Lung (tissue), 12 donors: Measurements from ENCODE around the gene LONP1. TPM values are rescaled to one million over a fixed set of nuclear protein-coding genes. Genes with fewer than 3 reads are reported as not detected.

ENCODE experiments used
- ATAC-seq: fragments of 200-7000 bp; cut with Tn5 transposase; one replicate; pipeline ENCODE4 v1.9.1; 2020; ENCODE audit warnings: moderate number of reproducible peaks; ENCODE audit not compliant: insufficient read depth, low FRiP score
- DNase-seq, 3 donors: peaks; one replicate each; pipeline ENCODE4 v3.0.0-alpha.2; 2013 to 2017
- H3K27ac ChIP-seq, 2 donors: one replicate each; pipeline ENCODE4 v1.5.1; 2013; ENCODE audit warnings: mild to moderate bottlenecking in 2 of 2, moderate library complexity in 2 of 2, control low read depth in 1 of 2, inconsistent platforms in 1 of 2, low read depth in 1 of 2, low read length in 1 of 2
- H3K27me3 ChIP-seq, 3 donors: one replicate each; pipeline ENCODE4 v1.5.1; 2013; ENCODE audit warnings: low read length in 2 of 3; ENCODE audit not compliant: control insufficient read depth in 3 of 3, insufficient read depth in 3 of 3
- H3K36me3 ChIP-seq, 4 donors: one replicate each; pipeline ENCODE4 v1.5.1; 2013; ENCODE audit warnings: low read length in 4 of 4, mild to moderate bottlenecking in 1 of 4, moderate library complexity in 1 of 4; ENCODE audit not compliant: control insufficient read depth in 4 of 4, insufficient read depth in 4 of 4
- H3K4me1 ChIP-seq, 5 donors: one replicate each; pipeline ENCODE4 v1.5.1; 2013; ENCODE audit warnings: low read length in 5 of 5, mild to moderate bottlenecking in 2 of 5, moderate library complexity in 1 of 5; ENCODE audit not compliant: control insufficient read depth in 5 of 5, insufficient read depth in 5 of 5
- H3K4me3 ChIP-seq: one replicate; pipeline ENCODE4 v1.5.1; 2013; ENCODE audit warnings: mild to moderate bottlenecking, control low read depth, moderate library complexity
- H3K9ac ChIP-seq, 2 donors: one replicate each; pipeline ENCODE4 v1.5.1; 2013; ENCODE audit warnings: low read length in 2 of 2, control low read depth in 1 of 2; ENCODE audit not compliant: insufficient read depth in 1 of 2
- H3K9me3 ChIP-seq, 4 donors: one replicate each; pipeline ENCODE4 v1.5.1; 2013; ENCODE audit warnings: low read length in 3 of 4, mild to moderate bottlenecking in 1 of 4, moderate library complexity in 1 of 4; ENCODE audit not compliant: control insufficient read depth in 4 of 4, insufficient read depth in 3 of 4
- WGBS, 2 donors: extraction: QIAGEN DNeasy Blood & Tissue Kit; methylation state at CpG; one replicate each; pipeline ENCODE4 v1.1.7; 2013; 5-methylcytosine and 5-hydroxymethylcytosine counted together
- polyA plus RNA-seq, 2 donors: library from polyadenylated mRNA; stranded (reverse); fragments of 200-250 nt; gene quantifications; one replicate each; pipeline ENCODE4 v1.2.1, GENCODE V29; 2013
- total RNA-seq, 2 donors: library from RNA; depleted of rRNA in 1 of 2; stranded (reverse); fragments of >200 nt in 1 of 2; gene quantifications; one replicate each; pipeline ENCODE4 v1.2.1, GENCODE V29; 2014 to 2021
- TF ChIP-seq, protein P1 (sequence below): IDR thresholded peaks from 2 replicates; pipeline ENCODE4 v1.5.1; 2012; ENCODE audit warnings: mild to moderate bottlenecking; ENCODE audit errors: control extremely low read depth, extremely low read depth
- donor health status: control.
- donor health status: control.
- donor health status: Bipolar disorder and iron deficiency.
- donor health status: healthy.
- donor health status: DM: yes; HTN: yes; CAD: no.

LONP1 gene
- total and polyA plus RNA-seq, 4 donors, result 41.0 to 89.6 (median 69.0) TPM

- Histone ChIP-seq H3K36me3 (peaks cover 28 to 49% (median 38%) of the 10 kb centered on the region in 4 donors), H3K4me1 (peaks cover 0 to 4% (median 0%) of the 10 kb centered on the region in 5 donors), H3K27ac (no peak overlapping the region), H3K9ac (no peak overlapping the region), H3K9me3 (no peaks in the 10 kb centered on the region), H3K27me3 (no peaks in the 10 kb centered on the region), H3K4me3 (no peak overlapping the region)
- 88 to 89% methylated on average over 2 of the region's 2 CpGs for WGBS, 2 donors
- DNase-seq, result no peak
- TF ChIP-seq, protein P1, sequence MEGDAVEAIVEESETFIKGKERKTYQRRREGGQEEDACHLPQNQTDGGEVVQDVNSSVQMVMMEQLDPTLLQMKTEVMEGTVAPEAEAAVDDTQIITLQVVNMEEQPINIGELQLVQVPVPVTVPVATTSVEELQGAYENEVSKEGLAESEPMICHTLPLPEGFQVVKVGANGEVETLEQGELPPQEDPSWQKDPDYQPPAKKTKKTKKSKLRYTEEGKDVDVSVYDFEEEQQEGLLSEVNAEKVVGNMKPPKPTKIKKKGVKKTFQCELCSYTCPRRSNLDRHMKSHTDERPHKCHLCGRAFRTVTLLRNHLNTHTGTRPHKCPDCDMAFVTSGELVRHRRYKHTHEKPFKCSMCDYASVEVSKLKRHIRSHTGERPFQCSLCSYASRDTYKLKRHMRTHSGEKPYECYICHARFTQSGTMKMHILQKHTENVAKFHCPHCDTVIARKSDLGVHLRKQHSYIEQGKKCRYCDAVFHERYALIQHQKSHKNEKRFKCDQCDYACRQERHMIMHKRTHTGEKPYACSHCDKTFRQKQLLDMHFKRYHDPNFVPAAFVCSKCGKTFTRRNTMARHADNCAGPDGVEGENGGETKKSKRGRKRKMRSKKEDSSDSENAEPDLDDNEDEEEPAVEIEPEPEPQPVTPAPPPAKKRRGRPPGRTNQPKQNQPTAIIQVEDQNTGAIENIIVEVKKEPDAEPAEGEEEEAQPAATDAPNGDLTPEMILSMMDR, result no peak
- ATAC-seq, result no peak
Observed at GRCh38 chr19:5642204-5642603, 77.7 kb downstream of the LONP1 start.

Other genes starting within 250 kb of the LONP1 start
- 1 to 10 TPM; 1.8 to 2.0 TPM for gene TINCR, start 152.2 kb downstream of the LONP1 start, total RNA-seq
- 1 to 10 TPM; 1.0 to 2.0 TPM for gene TINCR, start 152.2 kb downstream of the LONP1 start, polyA plus RNA-seq
- gene SAFB2, start 97.4 kb downstream of the LONP1 start, total RNA-seq, result 10 to 100 TPM; 85.0 to 88.6 TPM
- gene SAFB2, start 97.4 kb downstream of the LONP1 start, polyA plus RNA-seq, result 10 to 100 TPM; 39.7 to 51.9 TPM
- gene SAFB, start 97.1 kb downstream of the LONP1 start, total RNA-seq, result 100 to 1,000 TPM in 1 of 2 donors, 10 to 100 TPM in 1; 88.2 to 130 TPM
- gene SAFB, start 97.1 kb downstream of the LONP1 start, polyA plus RNA-seq, result 10 to 100 TPM; 59.5 to 67.2 TPM
- gene MICOS13, start 39.6 kb downstream of the LONP1 start, total RNA-seq, result 10 to 100 TPM; 26.6 to 78.2 TPM
- gene MICOS13, start 39.6 kb downstream of the LONP1 start, polyA plus RNA-seq, result 100 to 1,000 TPM in 1 of 2 donors, 10 to 100 TPM in 1; 77.1 to 184 TPM
- gene HSD11B1L, start 39.1 kb downstream of the LONP1 start, total RNA-seq, result 10 to 100 TPM in 1 of 2 donors, 1 to 10 TPM in 1; 8.2 to 10.3 TPM
- gene HSD11B1L, start 39.1 kb downstream of the LONP1 start, polyA plus RNA-seq, result 10 to 100 TPM in 1 of 2 donors, 1 to 10 TPM in 1; 7.5 to 12.2 TPM
- gene RPL36, start 29.9 kb downstream of the LONP1 start, total RNA-seq, result 100 to 1,000 TPM; 309 to 612 TPM
- gene RPL36, start 29.9 kb downstream of the LONP1 start, polyA plus RNA-seq, result 1,000 to 10,000 TPM in 1 of 2 donors, 100 to 1,000 TPM in 1; 793 to 1,934 TPM
- gene CATSPERD, start 491 bp upstream of the LONP1 start, total RNA-seq, result 10 to 100 TPM in 1 of 2 donors, 1 to 10 TPM in 1; 8.2 to 10.0 TPM
- 10 to 100 TPM in 1 of 2 donors, 1 to 10 TPM in 1; 8.4 to 11.3 TPM for gene CATSPERD, start 491 bp upstream of the LONP1 start, polyA plus RNA-seq
- gene PRR22, start 64.6 kb upstream of the LONP1 start, total RNA-seq, result 1 to 10 TPM in 1 of 2 donors, under 1 TPM in 1; 0.20 to 6.1 TPM
- 1 to 10 TPM; 2.6 to 6.8 TPM for gene PRR22, start 64.6 kb upstream of the LONP1 start, polyA plus RNA-seq
- 10 to 100 TPM; 18.5 to 47.0 TPM for gene DUS3L, start 71.0 kb upstream of the LONP1 start, total RNA-seq
- gene DUS3L, start 71.0 kb upstream of the LONP1 start, polyA plus RNA-seq, result 10 to 100 TPM; 32.7 to 40.8 TPM
- gene NRTN, start 84.9 kb upstream of the LONP1 start, total RNA-seq, result 1 to 10 TPM in 1 of 2 donors, under 1 TPM in 1; 0.23 to 3.3 TPM
- 1 to 10 TPM; 1.2 to 1.7 TPM for gene NRTN, start 84.9 kb upstream of the LONP1 start, polyA plus RNA-seq
- 1 to 10 TPM in 1 of 2 donors, not detected in 1; 1.9 TPM for gene FUT6, start 119.6 kb upstream of the LONP1 start, total RNA-seq
- 1 to 10 TPM in 1 of 2 donors, under 1 TPM in 1; 0.67 to 2.6 TPM for gene FUT6, start 119.6 kb upstream of the LONP1 start, polyA plus RNA-seq
- 10 to 100 TPM in 1 of 2 donors, 1 to 10 TPM in 1; 1.5 to 31.4 TPM for gene FUT3, start 131.3 kb upstream of the LONP1 start, total RNA-seq
- 10 to 100 TPM; 11.3 to 25.1 TPM for gene FUT3, start 131.3 kb upstream of the LONP1 start, polyA plus RNA-seq
- not detected for gene FUT5, start 150.4 kb upstream of the LONP1 start, total RNA-seq
- not detected for gene FUT5, start 150.4 kb upstream of the LONP1 start, polyA plus RNA-seq
- 100 to 1,000 TPM in 1 of 2 donors, 10 to 100 TPM in 1; 52.5 to 219 TPM for gene NDUFA11, start 183.6 kb upstream of the LONP1 start, total RNA-seq
- 100 to 1,000 TPM; 337 to 344 TPM for gene NDUFA11, start 183.6 kb upstream of the LONP1 start, polyA plus RNA-seq
- gene VMAC, start 184.7 kb upstream of the LONP1 start, total RNA-seq, result 1 to 10 TPM; 6.3 to 7.2 TPM
- 1 to 10 TPM; 3.3 to 5.0 TPM for gene VMAC, start 184.7 kb upstream of the LONP1 start, polyA plus RNA-seq
- gene CAPS, start 194.1 kb upstream of the LONP1 start, total RNA-seq, result 100 to 1,000 TPM; 333 to 360 TPM
- 100 to 1,000 TPM in 1 of 2 donors, 10 to 100 TPM in 1; 90.2 to 113 TPM for gene CAPS, start 194.1 kb upstream of the LONP1 start, polyA plus RNA-seq